HG02840 (cell line): ENCODE measurements around the gene CD2.

Source experiments
- ATAC-seq: cut with Tn5 transposase; IDR thresholded peaks from one replicate; pipeline ENCODE4 v1.9.1; 2021; ENCODE audit warnings: mild to moderate bottlenecking, moderate library complexity, moderate number of reproducible peaks; ENCODE audit not compliant: unreplicated experiment, low FRiP score

The CD2 gene

GRCh38 chr1:116726872-116727820, 27.1 kb upstream of the CD2 start:
- ATAC-seq, result no peak

- no peak for ATAC-seq
Measured at GRCh38 chr1:116731439-116731838, 22.8 kb upstream of the CD2 start.

GRCh38 chr1:116732726-116733125, 21.5 kb upstream of the CD2 start:
- ATAC-seq, result no peak

GRCh38 chr1:116733476-116734365, 20.5 kb upstream of the CD2 start:
- no peak for ATAC-seq

- ATAC-seq, result no peak
Measured at GRCh38 chr1:116735246-116735645, 19.0 kb upstream of the CD2 start.

GRCh38 chr1:116737020-116737854, 17.0 kb upstream of the CD2 start:
- no peak for ATAC-seq

GRCh38 chr1:116737855-116738321, 16.3 kb upstream of the CD2 start:
- no peak for ATAC-seq

- peak; percentile 51 for ATAC-seq
Measured at GRCh38 chr1:116738673-116739370, 15.4 kb upstream of the CD2 start.

GRCh38 chr1:116739371-116740012, 14.7 kb upstream of the CD2 start:
- no peak for ATAC-seq

GRCh38 chr1:116740296-116740695, 13.9 kb upstream of the CD2 start:
- ATAC-seq, result no peak

- no peak for ATAC-seq
Measured at GRCh38 chr1:116740746-116741145, 13.5 kb upstream of the CD2 start.

GRCh38 chr1:116741836-116742565, 12.2 kb upstream of the CD2 start:
- no peak for ATAC-seq

GRCh38 chr1:116743535-116743934, 10.7 kb upstream of the CD2 start:
- no peak for ATAC-seq

- no peak for ATAC-seq
Measured at GRCh38 chr1:116748272-116748671, 6.0 kb upstream of the CD2 start.

- no peak for ATAC-seq
Measured at GRCh38 chr1:116751146-116751545, 3.1 kb upstream of the CD2 start.

- ATAC-seq, result no peak
Measured at GRCh38 chr1:116751621-116752020, 2.6 kb upstream of the CD2 start.

GRCh38 chr1:116753312-116753711, 918 bp upstream of the CD2 start:
- no peak for ATAC-seq

GRCh38 chr1:116755066-116755465, 836 bp downstream of the CD2 start:
- ATAC-seq, result no peak

- no peak for ATAC-seq
Measured at GRCh38 chr1:116755681-116756080, 1.5 kb downstream of the CD2 start.
